Loucy (cell line): ENCODE measurements around the gene PBLD.

Experiments
- H2AFZ ChIP-seq: fragments of 200-600 bp; sonication (generic); 2 replicates; pipeline ENCODE4 v1.6.0; 2016; ENCODE audit warnings: antibody characterized with exemption, mild to moderate bottlenecking, low read length, moderate library complexity
- H3F3A ChIP-seq: fragments of 200-600 bp; 2 replicates; pipeline ENCODE4 v1.6.0; 2016; ENCODE audit warnings: antibody characterized with exemption, low read depth, mild to moderate bottlenecking
- H3K27me3 ChIP-seq: fragments of 200-600 bp; sonication (generic); 2 replicates; pipeline ENCODE4 v1.6.1; 2014; ENCODE audit warnings: low read length, mild to moderate bottlenecking; ENCODE audit not compliant: insufficient read depth, poor library complexity, severe bottlenecking
- H3K36me3 ChIP-seq: fragments of 200-600 bp; sonication (generic); 2 replicates; pipeline ENCODE4 v1.6.1; 2016; ENCODE audit warnings: low read length; ENCODE audit not compliant: insufficient read depth
- H3K4me1 ChIP-seq: fragments of 200-600 bp; sonication (generic); 2 replicates; pipeline ENCODE4 v1.5.1; 2014; ENCODE audit warnings: low read length, mild to moderate bottlenecking; ENCODE audit not compliant: insufficient read depth, poor library complexity, severe bottlenecking
- H3K4me2 ChIP-seq: fragments of 200-600 bp; sonication (generic); 2 replicates; pipeline ENCODE4 v1.6.0; 2014; ENCODE audit warnings: antibody characterized with exemption, low read length, low read depth, mild to moderate bottlenecking; ENCODE audit not compliant: poor library complexity, severe bottlenecking
- H3K4me3 ChIP-seq: fragments of 200-600 bp; sonication (generic); 2 replicates; pipeline ENCODE4 v1.5.1; 2014; ENCODE audit warnings: low read length, mild to moderate bottlenecking, mixed read lengths; ENCODE audit not compliant: poor library complexity, severe bottlenecking
- H3K79me2 ChIP-seq: fragments of 200-600 bp; sonication (generic); 2 replicates; pipeline ENCODE4 v1.6.1; 2014; ENCODE audit warnings: low read length; ENCODE audit not compliant: insufficient read depth
- H3K9ac ChIP-seq: fragments of 200-600 bp; sonication (generic); 2 replicates; pipeline ENCODE4 v1.6.0; 2014; ENCODE audit warnings: mild to moderate bottlenecking, low read depth, low read length, moderate library complexity; ENCODE audit not compliant: poor library complexity, severe bottlenecking
- H3K9me2 ChIP-seq: fragments of 200-600 bp; sonication (generic); replicated peaks from 2 replicates; pipeline ENCODE4 v1.6.1; 2016; ENCODE audit warnings: low read depth, low read length, mixed read lengths
- H3K9me3 ChIP-seq: fragments of 200-600 bp; sonication (generic); 2 replicates; pipeline ENCODE4 v1.6.1; 2014; ENCODE audit warnings: mild to moderate bottlenecking, antibody characterized with exemption, low read length, low read depth; ENCODE audit not compliant: insufficient read depth
- H4K20me1 ChIP-seq: fragments of 200-600 bp; sonication (generic); 2 replicates; pipeline ENCODE4 v1.6.0; 2014; ENCODE audit warnings: antibody characterized with exemption, low read length, mild to moderate bottlenecking; ENCODE audit not compliant: insufficient read depth, poor library complexity, severe bottlenecking
- CTCF ChIP-seq: fragments of 200-600 bp; sonication (generic); conservative IDR thresholded peaks from 2 replicates; pipeline ENCODE4 v1.5.1; 2014; ENCODE audit warnings: mild to moderate bottlenecking, antibody characterized with exemption, low read length
- EZH2phosphoT487 ChIP-seq: fragments of 200-600 bp; IDR thresholded peaks from 2 replicates; pipeline ENCODE4 v1.6.1; 2018; ENCODE audit warnings: antibody characterized with exemption, mild to moderate bottlenecking, moderate library complexity, borderline replicate concordance

PBLD gene

GRCh38 chr10:68275600-68276126 is 57.1 kb downstream of the PBLD start:
- TF ChIP-seq CTCF (no peak), EZH2phosphoT487 (no peak)
- H3K4me2 ChIP-seq: no peak overlapping the region

GRCh38 chr10:68272833-68273232 is 59.9 kb downstream of the PBLD start:
- Histone ChIP-seq H3K9ac (no peak overlapping the region), H2AFZ (no peak overlapping the region), H3K4me3 (no peak overlapping the region), H3K4me1 (no peaks in the 10 kb centered on the region), H4K20me1 (no peaks in the 10 kb centered on the region), H3K9me3 (no peaks in the 10 kb centered on the region), H3K36me3 (no peaks in the 10 kb centered on the region), H3K79me2 (no peaks in the 10 kb centered on the region), H3F3A (no peaks in the 10 kb centered on the region), H3K9me2 (no peaks in the 10 kb centered on the region), H3K4me2 (no peak overlapping the region), H3K27me3 (no peaks in the 10 kb centered on the region)
- TF ChIP-seq EZH2phosphoT487 (no peak), CTCF (no peak)

More at GRCh38 chr10:68275600-68276126, 57.1 kb downstream of the PBLD start:
- no peaks in the 10 kb centered on the region for H3K9me2 ChIP-seq
- no peak overlapping the region for H3K9ac ChIP-seq
- H4K20me1 ChIP-seq: no peaks in the 10 kb centered on the region
- H3F3A ChIP-seq: no peaks in the 10 kb centered on the region
- H3K4me1 ChIP-seq: no peaks in the 10 kb centered on the region
- no peak overlapping the region for H3K4me3 ChIP-seq
- H2AFZ ChIP-seq: no peak overlapping the region
- no peaks in the 10 kb centered on the region for H3K9me3 ChIP-seq
- no peaks in the 10 kb centered on the region for H3K79me2 ChIP-seq
- no peaks in the 10 kb centered on the region for H3K36me3 ChIP-seq
- no peaks in the 10 kb centered on the region for H3K27me3 ChIP-seq

GRCh38 chr10:68271196-68271882 is 61.4 kb downstream of the PBLD start:
- Histone ChIP-seq H3K4me3 (no peak overlapping the region), H3K9me2 (no peaks in the 10 kb centered on the region), H3K4me1 (no peaks in the 10 kb centered on the region), H4K20me1 (no peaks in the 10 kb centered on the region), H3K9ac (no peak overlapping the region), H3F3A (no peaks in the 10 kb centered on the region), H3K79me2 (no peaks in the 10 kb centered on the region), H2AFZ (no peak overlapping the region), H3K36me3 (no peaks in the 10 kb centered on the region), H3K27me3 (no peaks in the 10 kb centered on the region), H3K4me2 (no peak overlapping the region), H3K9me3 (no peaks in the 10 kb centered on the region)
- no peak for TF ChIP-seq CTCF
- no peak for TF ChIP-seq EZH2phosphoT487
